Measurements from ENCODE around the gene NSD2.
"Not testable (repeated sequence)": the region's sequence is repeated elsewhere in the genome, so short reads cannot be mapped to it uniquely, and the experiment has no call there.

Gene NSD2

DNA sequence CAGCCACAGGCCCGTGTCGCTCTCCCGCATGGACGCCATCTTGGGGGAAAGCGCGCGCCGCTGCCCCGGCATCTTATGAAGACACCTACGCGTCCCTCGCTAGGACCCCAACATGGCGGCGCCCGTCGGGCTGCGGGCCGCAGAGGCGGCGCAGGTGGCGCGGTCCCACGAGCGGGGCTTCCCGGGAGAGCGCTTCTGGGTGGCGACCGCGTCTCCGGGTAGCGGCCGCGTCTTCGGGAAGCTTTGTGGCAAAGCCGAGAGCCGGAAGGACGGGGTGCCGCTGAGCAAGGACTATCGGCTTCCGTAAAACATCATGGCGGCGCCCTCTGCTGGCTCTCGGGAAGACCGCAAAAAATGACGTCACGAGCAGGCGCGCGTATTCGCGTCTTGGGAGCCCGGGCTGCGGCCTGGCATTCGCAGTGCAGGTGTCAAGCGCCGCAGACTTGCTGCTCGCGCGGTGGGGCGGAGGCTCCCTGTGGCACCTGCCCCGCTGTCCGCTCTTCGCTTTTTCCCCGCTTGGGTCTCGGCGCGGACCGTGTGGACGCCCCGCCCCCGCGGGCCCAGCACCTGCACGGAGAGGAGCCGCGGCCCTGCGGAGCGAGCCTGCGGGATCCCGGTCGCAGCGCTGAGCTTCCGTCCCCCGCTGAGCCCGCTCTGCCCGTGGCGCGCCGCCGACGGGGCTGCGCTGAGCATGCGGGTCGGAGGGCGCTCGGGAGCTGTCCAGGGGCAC is 137.9 kb downstream of the NSD2 start, which contains the start of gene NELFA:
Gene NELFA (minus strand): TSS at position 54 of the 730 bp plus-strand sequence. CDS start 15 bp downstream, at position 39.
- Histone ChIP-seq H3K27me3 (ENCODE audit: control insufficient read depth in 1 of 2, insufficient read depth in 2 of 2, low read length in 2 of 2) (no peaks in the 10 kb centered on the region), H3K27ac (ENCODE audit: low read depth, low read length) (peak within 1 kb of the TSS; percentile 99), H3K9me3 (ENCODE audit: control insufficient read depth in 1 of 2, low read length in 2 of 2) (no peaks in the 10 kb centered on the region), H3K36me3 (ENCODE audit: control insufficient read depth in 1 of 2, insufficient read depth in 2 of 2, low read length in 2 of 2) (peaks cover 4 to 9% of the 10 kb centered on the region in 2 donors), H3K4me1 (ENCODE audit: control insufficient read depth in 1 of 2, insufficient read depth in 2 of 2, low read length in 2 of 2) (peaks cover 9 to 10% of the 10 kb centered on the region in 2 donors), H3K4me3 (ENCODE audit: low read depth in 1 of 2, low read length in 2 of 2) (peak within 1 kb of the TSS; percentile 96 to 100), H3K9ac (ENCODE audit: low read depth in 1 of 2, low read length in 2 of 2) (peak within 1 kb of the TSS; percentile 80 to 99)

DNA sequence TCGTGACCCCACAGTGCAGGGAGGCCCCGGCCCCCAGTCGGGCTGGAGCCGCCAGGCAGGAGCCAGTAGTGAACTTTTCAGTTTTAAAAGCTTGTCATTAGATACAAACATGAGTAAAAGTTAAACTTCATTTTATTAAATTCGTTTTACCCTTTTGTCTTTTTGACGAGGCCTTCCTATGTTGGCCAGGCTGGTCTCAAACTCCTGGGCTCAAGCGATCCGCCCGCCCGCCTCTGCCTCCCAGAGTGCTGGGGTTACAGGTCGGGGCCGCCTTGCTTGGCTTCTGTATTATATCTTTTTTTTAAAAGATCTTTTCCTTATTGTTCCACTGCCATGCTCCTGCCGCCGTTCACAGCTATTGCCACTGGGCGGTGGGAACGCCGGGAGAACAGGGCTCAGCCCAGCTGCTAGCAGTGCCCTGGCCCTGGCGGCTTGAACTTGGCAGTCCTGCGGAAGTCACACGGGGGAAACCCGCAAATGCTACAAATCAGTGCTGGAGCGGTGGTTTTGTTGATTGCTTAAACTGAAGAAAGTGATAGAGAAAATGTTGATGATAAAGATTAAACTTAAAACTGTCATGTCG is 138.5 kb downstream of the NSD2 start:
- peak overlapping the region; percentile 96 to 100 for H3K4me3 ChIP-seq (ENCODE audit: low read depth in 1 of 2, low read length in 2 of 2)
- H3K36me3 ChIP-seq (ENCODE audit: control insufficient read depth in 1 of 2, insufficient read depth in 2 of 2, low read length in 2 of 2): peaks cover 0 to 9% of the 10 kb centered on the region in 2 donors
- peak overlapping the region; percentile 99 for H3K27ac ChIP-seq (ENCODE audit: low read depth, low read length)
- peak overlapping the region; percentile 80 to 99 for H3K9ac ChIP-seq (ENCODE audit: low read depth in 1 of 2, low read length in 2 of 2)
- peaks cover 9 to 10% of the 10 kb centered on the region in 2 donors for H3K4me1 ChIP-seq (ENCODE audit: control insufficient read depth in 1 of 2, insufficient read depth in 2 of 2, low read length in 2 of 2)
- H3K9me3 ChIP-seq (ENCODE audit: control insufficient read depth in 1 of 2, low read length in 2 of 2): no peaks in the 10 kb centered on the region
- no peaks in the 10 kb centered on the region for H3K27me3 ChIP-seq (ENCODE audit: control insufficient read depth in 1 of 2, insufficient read depth in 2 of 2, low read length in 2 of 2)

DNA sequence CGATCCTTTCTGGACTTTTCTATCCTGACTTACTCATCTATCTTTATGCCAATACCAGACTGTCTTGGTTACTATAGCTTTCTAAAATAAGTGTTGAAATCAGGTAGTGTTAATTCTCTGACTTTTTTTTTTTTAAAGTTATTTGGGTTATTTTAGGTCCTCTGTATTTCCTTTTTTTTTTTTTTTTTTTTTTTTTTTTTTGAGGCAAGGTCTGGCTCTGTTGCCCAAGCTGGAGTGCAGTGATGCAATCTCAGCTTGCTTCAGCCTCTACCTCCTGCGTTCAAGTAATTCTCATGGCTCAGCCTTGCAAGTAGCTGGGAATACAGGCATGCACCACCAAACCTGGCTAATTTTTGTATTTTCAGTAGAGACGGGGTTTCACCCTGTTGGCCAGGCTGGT is 140.4 kb downstream of the NSD2 start:
- no peaks in the 10 kb centered on the region for H3K36me3 ChIP-seq (ENCODE audit: control insufficient read depth in 1 of 2, insufficient read depth in 2 of 2, low read length in 2 of 2)
- H3K4me3 ChIP-seq (ENCODE audit: low read depth in 1 of 2, low read length in 2 of 2): no peak overlapping the region
- no peak overlapping the region for H3K27ac ChIP-seq (ENCODE audit: low read depth, low read length)
- H3K9me3 ChIP-seq (ENCODE audit: control insufficient read depth in 1 of 2, low read length in 2 of 2): no peaks in the 10 kb centered on the region
- no peaks in the 10 kb centered on the region for H3K27me3 ChIP-seq (ENCODE audit: control insufficient read depth in 1 of 2, insufficient read depth in 2 of 2, low read length in 2 of 2)
- no peak overlapping the region for H3K9ac ChIP-seq (ENCODE audit: low read depth in 1 of 2, low read length in 2 of 2)
- H3K4me1 ChIP-seq (ENCODE audit: control insufficient read depth in 1 of 2, insufficient read depth in 2 of 2, low read length in 2 of 2): peaks cover 9 to 10% of the 10 kb centered on the region in 2 donors

DNA sequence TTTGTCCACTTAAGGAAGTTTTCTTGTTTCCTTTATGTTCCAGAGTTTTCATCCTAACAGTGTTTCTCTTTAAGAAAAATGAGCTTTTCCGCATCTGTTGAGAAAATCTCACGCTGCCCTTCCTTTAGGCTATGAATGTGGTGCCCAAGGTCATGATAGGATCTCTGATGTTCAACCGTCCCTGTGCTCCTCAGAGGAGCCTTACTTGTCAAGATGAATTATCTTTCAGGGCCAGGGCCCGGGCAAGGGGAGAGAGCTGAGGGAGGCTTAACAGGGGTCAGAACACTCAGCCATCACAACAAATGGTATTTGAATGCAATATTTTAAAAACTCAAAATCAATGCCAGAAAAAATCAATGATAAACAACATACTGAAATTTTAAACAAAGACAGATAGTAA is 143.8 kb downstream of the NSD2 start:
- Histone ChIP-seq H3K36me3 (ENCODE audit: control insufficient read depth in 1 of 2, insufficient read depth in 2 of 2, low read length in 2 of 2) (no peaks in the 10 kb centered on the region), H3K4me1 (ENCODE audit: control insufficient read depth in 1 of 2, insufficient read depth in 2 of 2, low read length in 2 of 2) (no peaks in the 10 kb centered on the region), H3K27me3 (ENCODE audit: control insufficient read depth in 1 of 2, insufficient read depth in 2 of 2, low read length in 2 of 2) (peaks cover 0 to 6% of the 10 kb centered on the region in 2 donors), H3K9me3 (ENCODE audit: control insufficient read depth in 1 of 2, low read length in 2 of 2) (no peaks in the 10 kb centered on the region), H3K4me3 (ENCODE audit: low read depth in 1 of 2, low read length in 2 of 2) (no peak overlapping the region), H3K9ac (ENCODE audit: low read depth in 1 of 2, low read length in 2 of 2) (no peak overlapping the region), H3K27ac (ENCODE audit: low read depth, low read length) (no peak overlapping the region)

DNA sequence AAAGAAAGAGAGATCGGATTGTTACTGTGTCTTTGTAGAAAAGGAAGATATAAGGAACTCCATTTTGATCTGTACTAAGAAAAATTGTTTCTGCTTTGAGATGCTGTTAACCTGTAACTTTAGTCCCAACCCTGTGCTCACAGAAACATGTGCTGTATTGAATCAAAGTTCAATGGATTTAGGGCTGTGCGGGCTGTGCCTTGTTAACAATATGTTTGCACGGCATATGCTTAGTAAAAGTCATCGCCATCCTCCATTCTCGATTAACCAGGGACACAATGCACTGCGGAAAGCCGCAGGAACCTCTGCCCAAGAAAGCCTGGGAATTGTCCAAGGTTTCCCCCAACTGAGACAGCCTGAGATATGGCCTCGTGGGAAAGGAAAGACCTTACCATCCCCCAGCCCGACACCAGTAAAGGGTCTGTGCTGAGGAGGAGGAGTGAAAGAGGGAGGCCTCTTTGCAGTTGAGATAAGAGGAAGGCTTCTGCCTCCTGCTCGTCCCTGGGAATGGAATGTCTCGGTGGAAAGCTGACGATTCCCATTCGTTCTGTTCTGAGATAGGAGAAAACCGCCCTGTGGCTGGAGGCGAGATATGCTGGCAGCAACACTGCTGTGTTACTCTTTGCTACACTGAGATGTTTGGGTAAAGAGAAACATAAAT is 150.3 kb downstream of the NSD2 start:
- H3K36me3 ChIP-seq (ENCODE audit: control insufficient read depth in 1 of 2, insufficient read depth in 2 of 2, low read length in 2 of 2); H3K27ac ChIP-seq (ENCODE audit: low read depth, low read length); H3K4me1 ChIP-seq (ENCODE audit: control insufficient read depth in 1 of 2, insufficient read depth in 2 of 2, low read length in 2 of 2); H3K9ac ChIP-seq (ENCODE audit: low read depth in 1 of 2, low read length in 2 of 2); H3K4me3 ChIP-seq (ENCODE audit: low read depth in 1 of 2, low read length in 2 of 2); H3K9me3 ChIP-seq (ENCODE audit: control insufficient read depth in 1 of 2, low read length in 2 of 2); H3K27me3 ChIP-seq (ENCODE audit: control insufficient read depth in 1 of 2, insufficient read depth in 2 of 2, low read length in 2 of 2): not testable (repeated sequence)

DNA sequence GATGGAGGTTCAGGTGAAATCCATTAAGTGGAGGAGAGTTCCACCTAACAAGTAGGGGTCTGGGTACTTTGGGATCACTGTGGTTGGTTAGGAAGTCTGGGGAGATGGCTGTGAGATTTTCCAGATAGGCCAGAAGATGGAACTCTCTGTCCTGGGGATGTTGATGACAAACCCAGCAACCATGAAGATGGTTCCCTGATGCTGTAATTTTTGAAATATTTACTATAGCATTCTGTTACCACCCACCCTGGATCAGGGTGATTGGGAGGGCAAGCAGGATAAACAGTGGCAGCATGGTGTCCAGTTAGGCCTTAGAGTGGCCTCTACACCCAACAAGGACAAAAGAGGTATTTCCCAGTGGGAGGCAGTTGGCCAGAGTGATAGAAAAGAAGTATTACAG is 153.5 kb downstream of the NSD2 start:
- H3K4me3 ChIP-seq (ENCODE audit: low read depth in 1 of 2, low read length in 2 of 2): no peak overlapping the region
- H3K27ac ChIP-seq (ENCODE audit: low read depth, low read length): no peak overlapping the region
- no peaks in the 10 kb centered on the region for H3K4me1 ChIP-seq (ENCODE audit: control insufficient read depth in 1 of 2, insufficient read depth in 2 of 2, low read length in 2 of 2)
- H3K36me3 ChIP-seq (ENCODE audit: control insufficient read depth in 1 of 2, insufficient read depth in 2 of 2, low read length in 2 of 2): no peaks in the 10 kb centered on the region
- no peaks in the 10 kb centered on the region for H3K9me3 ChIP-seq (ENCODE audit: control insufficient read depth in 1 of 2, low read length in 2 of 2)
- H3K9ac ChIP-seq (ENCODE audit: low read depth in 1 of 2, low read length in 2 of 2): no peak overlapping the region
- H3K27me3 ChIP-seq (ENCODE audit: control insufficient read depth in 1 of 2, insufficient read depth in 2 of 2, low read length in 2 of 2): peaks cover 0 to 4% of the 10 kb centered on the region in 2 donors

DNA sequence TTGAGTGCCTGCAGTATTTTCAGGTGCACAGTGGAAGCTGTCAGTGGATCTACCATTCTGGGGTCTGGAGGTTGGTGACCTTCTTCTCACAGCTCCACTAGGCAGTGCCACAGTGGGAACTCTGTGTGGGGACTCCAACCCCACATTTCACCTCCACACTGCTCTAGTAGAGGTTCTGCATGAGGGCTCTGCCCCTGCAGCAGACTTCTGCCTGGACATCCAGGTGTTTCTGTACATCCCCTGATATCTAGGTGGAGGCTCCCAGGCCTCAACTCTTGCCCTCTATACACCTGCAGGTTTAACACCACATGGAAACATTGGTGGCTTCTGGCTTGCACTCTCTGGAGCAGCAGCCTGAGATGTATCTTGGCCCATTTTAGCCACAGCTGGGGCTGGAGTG is 154.6 kb downstream of the NSD2 start:
- H3K4me1 ChIP-seq (ENCODE audit: control insufficient read depth in 1 of 2, insufficient read depth in 2 of 2, low read length in 2 of 2): no peaks in the 10 kb centered on the region
- H3K27me3 ChIP-seq (ENCODE audit: control insufficient read depth in 1 of 2, insufficient read depth in 2 of 2, low read length in 2 of 2): peaks cover 0 to 4% of the 10 kb centered on the region in 2 donors
- no peaks in the 10 kb centered on the region for H3K9me3 ChIP-seq (ENCODE audit: control insufficient read depth in 1 of 2, low read length in 2 of 2)
- H3K27ac ChIP-seq (ENCODE audit: low read depth, low read length): no peak overlapping the region
- H3K36me3 ChIP-seq (ENCODE audit: control insufficient read depth in 1 of 2, insufficient read depth in 2 of 2, low read length in 2 of 2): no peaks in the 10 kb centered on the region
- H3K4me3 ChIP-seq (ENCODE audit: low read depth in 1 of 2, low read length in 2 of 2): no peak overlapping the region
- H3K9ac ChIP-seq (ENCODE audit: low read depth in 1 of 2, low read length in 2 of 2): no peak overlapping the region

DNA sequence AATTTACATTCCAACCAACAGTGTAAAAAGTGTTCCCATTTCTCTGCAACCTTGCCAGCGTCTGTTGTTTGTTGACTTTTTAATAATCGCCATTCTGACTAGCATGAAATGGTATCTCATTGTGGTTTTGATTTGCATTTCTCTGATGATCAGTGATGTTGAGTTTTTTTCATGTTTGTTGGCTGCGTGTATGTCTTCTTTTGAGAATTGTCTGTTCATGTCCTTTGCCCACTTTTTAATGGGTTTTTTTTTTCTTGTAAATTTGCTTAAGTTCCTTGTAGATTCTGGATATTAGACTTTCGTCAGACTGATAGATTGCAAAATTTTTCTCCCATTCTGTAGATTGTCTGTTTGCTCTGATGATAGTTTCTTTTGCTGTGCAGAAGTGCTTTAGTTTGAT is 155.9 kb downstream of the NSD2 start:
- H3K4me3 ChIP-seq (ENCODE audit: low read depth in 1 of 2, low read length in 2 of 2); H3K27ac ChIP-seq (ENCODE audit: low read depth, low read length); H3K4me1 ChIP-seq (ENCODE audit: control insufficient read depth in 1 of 2, insufficient read depth in 2 of 2, low read length in 2 of 2); H3K9ac ChIP-seq (ENCODE audit: low read depth in 1 of 2, low read length in 2 of 2); H3K27me3 ChIP-seq (ENCODE audit: control insufficient read depth in 1 of 2, insufficient read depth in 2 of 2, low read length in 2 of 2); H3K9me3 ChIP-seq (ENCODE audit: control insufficient read depth in 1 of 2, low read length in 2 of 2); H3K36me3 ChIP-seq (ENCODE audit: control insufficient read depth in 1 of 2, insufficient read depth in 2 of 2, low read length in 2 of 2): not testable (repeated sequence)

DNA sequence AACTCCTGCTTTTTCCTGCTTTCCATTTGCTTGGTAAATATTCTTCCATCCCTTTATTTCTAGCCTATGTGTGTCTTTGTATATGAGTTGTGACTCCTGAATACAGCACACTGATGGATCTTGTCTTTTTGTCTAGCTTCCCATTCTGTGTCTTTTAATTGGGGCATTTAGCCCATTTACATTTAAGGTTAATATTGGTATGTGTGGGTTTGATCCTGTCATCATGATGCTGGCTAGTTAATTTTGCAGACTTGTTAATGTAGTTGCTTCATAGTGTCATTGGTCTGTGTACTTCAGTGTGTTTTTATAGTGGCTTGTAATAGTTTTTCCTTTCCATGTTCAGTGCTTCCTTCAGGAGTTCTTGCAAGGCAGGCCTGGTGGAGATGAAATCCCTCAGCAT is 160.0 kb downstream of the NSD2 start:
- H3K4me3 ChIP-seq (ENCODE audit: low read depth in 1 of 2, low read length in 2 of 2); H3K27ac ChIP-seq (ENCODE audit: low read depth, low read length); H3K27me3 ChIP-seq (ENCODE audit: control insufficient read depth in 1 of 2, insufficient read depth in 2 of 2, low read length in 2 of 2); H3K9me3 ChIP-seq (ENCODE audit: control insufficient read depth in 1 of 2, low read length in 2 of 2); H3K4me1 ChIP-seq (ENCODE audit: control insufficient read depth in 1 of 2, insufficient read depth in 2 of 2, low read length in 2 of 2); H3K36me3 ChIP-seq (ENCODE audit: control insufficient read depth in 1 of 2, insufficient read depth in 2 of 2, low read length in 2 of 2); H3K9ac ChIP-seq (ENCODE audit: low read depth in 1 of 2, low read length in 2 of 2): not testable (repeated sequence)

Measured in duodenal mucosa (tissue), 2 donors.